ENCODE data around the gene CDC123. TPM values are rescaled to one million over a fixed set of nuclear protein-coding genes. Genes with fewer than 3 reads are reported as not detected.

CDC123 gene
- total RNA-seq, 1 donor from 2014 or later = 71.1 TPM

DNA sequence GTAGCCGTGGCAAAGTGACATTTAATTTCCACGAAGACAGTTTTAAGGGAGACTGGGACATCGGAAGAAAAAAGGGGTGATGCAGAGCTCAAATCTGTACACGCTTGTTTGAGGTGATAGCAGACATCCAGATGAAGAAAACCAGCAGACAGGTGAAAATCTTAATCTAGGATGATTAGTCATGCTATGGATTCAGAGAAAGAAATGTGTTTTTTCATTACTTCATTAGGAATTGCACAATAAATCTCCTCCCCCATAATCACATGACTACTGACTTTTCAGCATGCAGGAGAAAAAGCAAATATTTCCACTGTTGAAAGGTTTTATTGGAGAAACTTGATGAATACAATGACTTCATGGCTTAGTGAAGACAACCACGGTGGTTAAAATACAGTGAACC lies 2.8 kb upstream of the CDC123 start:
- Mint-ChIP-seq H3K4me3 (ENCODE audit: low read depth) (peak overlapping the region; percentile 44), H3K27me3 (no peaks in the 10 kb centered on the region), H3K36me3 (ENCODE audit: insufficient read depth) (peaks cover 3% of the 10 kb centered on the region), H3K4me1 (ENCODE audit: low read depth) (peaks cover 21% of the 10 kb centered on the region), H3K9me3 (ENCODE audit: low read depth) (no peaks in the 10 kb centered on the region), H3K27ac (no peak overlapping the region)
- DNase-seq (ENCODE audit: low spot score, unreplicated experiment) = no peak
- TF ChIP-seq, protein P1, sequence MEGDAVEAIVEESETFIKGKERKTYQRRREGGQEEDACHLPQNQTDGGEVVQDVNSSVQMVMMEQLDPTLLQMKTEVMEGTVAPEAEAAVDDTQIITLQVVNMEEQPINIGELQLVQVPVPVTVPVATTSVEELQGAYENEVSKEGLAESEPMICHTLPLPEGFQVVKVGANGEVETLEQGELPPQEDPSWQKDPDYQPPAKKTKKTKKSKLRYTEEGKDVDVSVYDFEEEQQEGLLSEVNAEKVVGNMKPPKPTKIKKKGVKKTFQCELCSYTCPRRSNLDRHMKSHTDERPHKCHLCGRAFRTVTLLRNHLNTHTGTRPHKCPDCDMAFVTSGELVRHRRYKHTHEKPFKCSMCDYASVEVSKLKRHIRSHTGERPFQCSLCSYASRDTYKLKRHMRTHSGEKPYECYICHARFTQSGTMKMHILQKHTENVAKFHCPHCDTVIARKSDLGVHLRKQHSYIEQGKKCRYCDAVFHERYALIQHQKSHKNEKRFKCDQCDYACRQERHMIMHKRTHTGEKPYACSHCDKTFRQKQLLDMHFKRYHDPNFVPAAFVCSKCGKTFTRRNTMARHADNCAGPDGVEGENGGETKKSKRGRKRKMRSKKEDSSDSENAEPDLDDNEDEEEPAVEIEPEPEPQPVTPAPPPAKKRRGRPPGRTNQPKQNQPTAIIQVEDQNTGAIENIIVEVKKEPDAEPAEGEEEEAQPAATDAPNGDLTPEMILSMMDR (IDR thresholded peaks at IDR 0.05; ENCODE audit: unreplicated experiment) = no peak

- Mint-ChIP-seq H3K4me3 (ENCODE audit: low read depth) (peak overlapping the region; percentile 97), H3K27me3 (no peaks in the 10 kb centered on the region), H3K4me1 (ENCODE audit: low read depth) (peaks cover 21% of the 10 kb centered on the region), H3K27ac (peak overlapping the region; percentile 92), H3K9me3 (ENCODE audit: low read depth) (no peaks in the 10 kb centered on the region), H3K36me3 (ENCODE audit: insufficient read depth) (peaks cover 6% of the 10 kb centered on the region)
- no peak for DNase-seq (ENCODE audit: low spot score, unreplicated experiment)
- TF ChIP-seq, protein P1 (IDR thresholded peaks at IDR 0.05; ENCODE audit: unreplicated experiment) = no peak
These were observed 1.2 kb upstream of the CDC123 start for GRCh38 chr10:12194752-12195271.

DNA sequence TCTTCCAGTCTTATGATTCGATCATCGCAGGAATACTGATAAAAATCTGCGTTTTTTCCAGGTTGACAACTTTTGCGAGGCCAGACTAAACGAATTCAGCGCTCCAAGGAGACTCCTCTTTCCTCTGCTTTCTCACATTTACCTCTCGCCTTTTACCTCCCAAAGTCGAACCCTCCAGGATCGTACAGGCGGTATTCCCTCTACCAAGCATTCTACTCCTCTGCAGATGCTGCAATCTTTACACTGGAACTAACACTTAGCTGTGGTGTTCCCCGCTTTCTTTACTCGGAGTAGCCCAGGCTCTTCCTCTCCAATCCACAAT lies 746 bp upstream of the CDC123 start:
- peak overlapping the region; percentile 97 for H3K4me3 Mint-ChIP-seq (ENCODE audit: low read depth)
- no peaks in the 10 kb centered on the region for H3K9me3 Mint-ChIP-seq (ENCODE audit: low read depth)
- H3K36me3 Mint-ChIP-seq (ENCODE audit: insufficient read depth) = peaks cover 6% of the 10 kb centered on the region
- H3K27me3 Mint-ChIP-seq = no peaks in the 10 kb centered on the region
- peaks cover 21% of the 10 kb centered on the region for H3K4me1 Mint-ChIP-seq (ENCODE audit: low read depth)
- H3K27ac Mint-ChIP-seq = peak overlapping the region; percentile 92
- DNase-seq (ENCODE audit: low spot score, unreplicated experiment) = no peak
- TF ChIP-seq, protein P1 (IDR thresholded peaks at IDR 0.05; ENCODE audit: unreplicated experiment) = no peak

GRCh38 chr10:12196531-12197211 lies 683 bp downstream of the CDC123 start:
- H3K27me3 Mint-ChIP-seq = no peaks in the 10 kb centered on the region
- H3K27ac Mint-ChIP-seq = peak overlapping the region; percentile 92
- TF ChIP-seq, protein P1 (IDR thresholded peaks at IDR 0.05; ENCODE audit: unreplicated experiment) = no peak
- peaks cover 11% of the 10 kb centered on the region for H3K36me3 Mint-ChIP-seq (ENCODE audit: insufficient read depth)
- peak overlapping the region; percentile 97 for H3K4me3 Mint-ChIP-seq (ENCODE audit: low read depth)
- H3K4me1 Mint-ChIP-seq (ENCODE audit: low read depth) = peaks cover 21% of the 10 kb centered on the region
- no peak for DNase-seq (ENCODE audit: low spot score, unreplicated experiment)
- no peaks in the 10 kb centered on the region for H3K9me3 Mint-ChIP-seq (ENCODE audit: low read depth)

DNA sequence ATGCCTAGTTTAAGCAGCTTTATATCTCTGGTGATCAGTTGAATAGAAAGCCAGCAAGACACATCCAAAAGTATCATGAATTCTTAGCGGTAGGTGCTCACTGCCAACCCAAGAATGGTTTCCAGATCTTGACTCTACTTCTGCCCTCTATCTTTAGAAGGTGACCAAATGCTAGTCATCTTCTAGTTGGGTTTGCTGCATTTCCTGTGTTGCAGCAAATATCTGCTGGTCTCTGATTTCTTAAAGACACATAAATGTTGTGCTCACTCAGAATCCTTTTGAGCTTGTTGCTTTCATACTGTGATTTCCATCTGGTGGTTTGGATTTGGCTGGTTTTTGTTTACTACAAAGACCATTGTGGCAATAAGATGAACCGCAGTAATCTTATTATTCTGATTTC lies 2.2 kb downstream of the CDC123 start:
- Mint-ChIP-seq H3K27me3 (no peaks in the 10 kb centered on the region), H3K9me3 (ENCODE audit: low read depth) (no peaks in the 10 kb centered on the region), H3K36me3 (ENCODE audit: insufficient read depth) (peaks cover 10% of the 10 kb centered on the region), H3K27ac (no peak overlapping the region), H3K4me1 (ENCODE audit: low read depth) (peaks cover 21% of the 10 kb centered on the region), H3K4me3 (ENCODE audit: low read depth) (peak overlapping the region; percentile 46)
- TF ChIP-seq, protein P1 (IDR thresholded peaks at IDR 0.05; ENCODE audit: unreplicated experiment) = no peak
- DNase-seq (ENCODE audit: low spot score, unreplicated experiment) = no peak

Data from progenitor cell of endocrine pancreas (in vitro differentiated cells).